GM12873 (cell line): ENCODE results near the gene DNASE1.

ENCODE experiments used
- TF ChIP-seq, protein P1 (sequence below): IDR thresholded peaks from 2 replicates; pipeline ENCODE4 v1.5.1; 2012; ENCODE audit warnings: low read depth, mild to moderate bottlenecking, moderate library complexity, low read length, control low read depth; ENCODE audit not compliant: insufficient read depth; ENCODE audit errors: missing control alignments

DNASE1 gene

DNA sequence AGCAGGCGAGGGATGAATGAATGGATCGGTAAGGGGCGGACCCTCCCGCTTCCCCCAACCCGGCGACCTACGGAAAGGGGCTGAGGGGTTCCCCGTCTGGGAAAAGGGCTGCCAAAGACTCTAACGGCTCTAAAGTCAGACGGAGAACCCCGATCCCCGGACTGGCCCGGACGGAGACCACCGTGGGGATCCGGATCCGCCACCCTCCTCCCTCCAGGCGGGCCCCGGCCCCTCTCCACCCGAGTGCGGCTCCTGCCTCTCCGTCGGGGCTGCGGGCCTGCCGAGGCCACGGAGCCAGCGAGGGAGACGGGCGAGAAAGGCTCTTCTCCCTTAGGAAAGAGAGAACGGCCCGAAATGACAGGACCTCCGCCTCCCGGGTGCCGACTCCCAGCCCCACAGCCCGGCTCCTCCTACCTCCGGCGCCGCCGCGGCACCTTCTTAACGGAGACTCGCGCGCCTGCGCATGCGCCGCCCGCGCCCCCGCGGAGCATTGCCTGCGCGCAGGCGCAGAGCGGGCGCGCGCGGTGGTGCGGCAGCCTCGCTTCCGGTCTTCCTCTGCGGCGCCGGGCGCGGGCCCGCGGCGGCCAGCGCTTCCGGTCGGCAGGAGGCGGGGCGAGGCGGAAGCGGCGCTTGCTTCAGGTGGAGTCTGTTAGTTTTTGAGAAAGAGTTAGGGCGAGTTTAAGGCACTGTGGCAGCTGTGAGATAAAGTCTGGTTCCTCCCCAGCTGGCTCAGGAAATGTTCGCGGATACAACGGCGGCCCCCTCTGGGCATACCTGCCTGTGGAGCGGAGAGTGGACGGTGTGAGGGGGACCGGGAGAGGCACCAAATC lies 43.1 kb upstream of the DNASE1 start, which contains the start of gene SLX4:
SLX4 (minus strand) TSS at position 461 of the 830 bp plus-strand sequence. CDS start 2,642 bp downstream, outside the sequence.
- TF ChIP-seq, protein P1, sequence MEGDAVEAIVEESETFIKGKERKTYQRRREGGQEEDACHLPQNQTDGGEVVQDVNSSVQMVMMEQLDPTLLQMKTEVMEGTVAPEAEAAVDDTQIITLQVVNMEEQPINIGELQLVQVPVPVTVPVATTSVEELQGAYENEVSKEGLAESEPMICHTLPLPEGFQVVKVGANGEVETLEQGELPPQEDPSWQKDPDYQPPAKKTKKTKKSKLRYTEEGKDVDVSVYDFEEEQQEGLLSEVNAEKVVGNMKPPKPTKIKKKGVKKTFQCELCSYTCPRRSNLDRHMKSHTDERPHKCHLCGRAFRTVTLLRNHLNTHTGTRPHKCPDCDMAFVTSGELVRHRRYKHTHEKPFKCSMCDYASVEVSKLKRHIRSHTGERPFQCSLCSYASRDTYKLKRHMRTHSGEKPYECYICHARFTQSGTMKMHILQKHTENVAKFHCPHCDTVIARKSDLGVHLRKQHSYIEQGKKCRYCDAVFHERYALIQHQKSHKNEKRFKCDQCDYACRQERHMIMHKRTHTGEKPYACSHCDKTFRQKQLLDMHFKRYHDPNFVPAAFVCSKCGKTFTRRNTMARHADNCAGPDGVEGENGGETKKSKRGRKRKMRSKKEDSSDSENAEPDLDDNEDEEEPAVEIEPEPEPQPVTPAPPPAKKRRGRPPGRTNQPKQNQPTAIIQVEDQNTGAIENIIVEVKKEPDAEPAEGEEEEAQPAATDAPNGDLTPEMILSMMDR, result no peak

GRCh38 chr16:3612510-3613466 lies 41.7 kb upstream of the DNASE1 start:
- TF ChIP-seq, protein P1, result no peak

DNA sequence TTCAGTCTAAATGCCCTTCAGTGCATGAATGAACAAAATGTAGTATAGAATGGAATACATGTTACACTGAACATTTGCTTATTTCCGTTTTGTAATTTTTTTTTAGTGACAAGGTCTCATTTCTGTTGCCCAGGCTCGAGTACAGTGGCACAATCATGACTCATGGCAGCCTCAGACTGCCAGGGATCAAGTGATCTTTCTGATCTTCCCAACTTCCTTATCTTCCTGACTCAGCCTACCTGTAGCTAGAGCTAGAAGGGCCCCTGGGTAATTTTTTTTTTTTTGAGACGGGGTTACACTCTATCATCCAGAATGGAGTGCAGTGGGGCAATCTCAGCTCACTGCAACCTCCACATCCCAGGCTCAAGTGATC lies 35.7 kb upstream of the DNASE1 start:
- TF ChIP-seq, protein P1, result no peak

- TF ChIP-seq, protein P1, result no peak
Measured at GRCh38 chr16:3623642-3624041, 30.8 kb upstream of the DNASE1 start.

- TF ChIP-seq, protein P1, result no peak
Measured at GRCh38 chr16:3625331-3625730, 29.2 kb upstream of the DNASE1 start.

GRCh38 chr16:3625911-3626732 lies 28.4 kb upstream of the DNASE1 start:
- TF ChIP-seq, protein P1, result peak; percentile 27
